ENCODE measurements around the gene TNFRSF13B. TPM values are rescaled to one million over a fixed set of nuclear protein-coding genes. Genes with fewer than 3 reads are reported as not detected.

Gene TNFRSF13B
- total and polyA plus RNA-seq, 2 donors from 2014 or later, result 1.4 TPM; not detected in 1

GRCh38 chr17:16945663-16946218 is 26.2 kb downstream of the TNFRSF13B start:
- DNase-seq, result peak in 2 of 5 donors; percentile 20 to 50
- Histone ChIP-seq H3K9ac (ENCODE audit: low read length in 3 of 3) (no peak overlapping the region), H3K27ac (ENCODE audit: low read depth in 2 of 2, low read length in 2 of 2) (no peak overlapping the region), H3K9me3 (ENCODE audit: control insufficient read depth in 2 of 3, insufficient read depth in 1 of 3, low read length in 3 of 3) (peaks cover 0 to 7% (median 3%) of the 10 kb centered on the region in 3 donors), H3K4me1 (ENCODE audit: control insufficient read depth in 2 of 3, insufficient read depth in 2 of 3, low read depth in 1 of 3, low read length in 3 of 3) (no peaks in the 10 kb centered on the region), H3K4me3 (ENCODE audit: low read length in 3 of 3) (no peak overlapping the region), H3K27me3 (ENCODE audit: control insufficient read depth, insufficient read depth, low read length) (no peaks in the 10 kb centered on the region), H3K36me3 (ENCODE audit: control insufficient read depth in 2 of 3, insufficient read depth in 3 of 3, low read length in 3 of 3) (no peaks in the 10 kb centered on the region)
- TF ChIP-seq CTCF (IDR thresholded peaks at IDR 0.05; ENCODE audit: borderline replicate concordance, extremely low read depth, insufficient read depth), result no peak
- FAIRE-seq, result no peak
- intact Hi-C loops (cut with DNase I), result no loop called here

GRCh38 chr17:16945136-16945482 is 26.8 kb downstream of the TNFRSF13B start:
- Histone ChIP-seq H3K4me3 (ENCODE audit: low read length in 3 of 3) (no peak overlapping the region), H3K9ac (ENCODE audit: low read length in 3 of 3) (no peak overlapping the region), H3K27ac (ENCODE audit: low read depth in 2 of 2, low read length in 2 of 2) (no peak overlapping the region), H3K9me3 (ENCODE audit: control insufficient read depth in 2 of 3, insufficient read depth in 1 of 3, low read length in 3 of 3) (peaks cover 0 to 7% (median 3%) of the 10 kb centered on the region in 3 donors), H3K4me1 (ENCODE audit: control insufficient read depth in 2 of 3, insufficient read depth in 2 of 3, low read depth in 1 of 3, low read length in 3 of 3) (no peaks in the 10 kb centered on the region), H3K27me3 (ENCODE audit: control insufficient read depth, insufficient read depth, low read length) (no peaks in the 10 kb centered on the region), H3K36me3 (ENCODE audit: control insufficient read depth in 2 of 3, insufficient read depth in 3 of 3, low read length in 3 of 3) (no peaks in the 10 kb centered on the region)
- FAIRE-seq (no peak), DNase-seq (no peak)
- intact Hi-C loops (cut with DNase I), result no loop called here
- TF ChIP-seq CTCF (IDR thresholded peaks at IDR 0.05; ENCODE audit: borderline replicate concordance, extremely low read depth, insufficient read depth), result no peak

GRCh38 chr17:16944334-16945135 is 27.4 kb downstream of the TNFRSF13B start:
- TF ChIP-seq CTCF (IDR thresholded peaks at IDR 0.05; ENCODE audit: borderline replicate concordance, extremely low read depth, insufficient read depth), result no peak
- intact Hi-C loops (cut with DNase I), result no loop called here
- H3K36me3 ChIP-seq (ENCODE audit: control insufficient read depth in 2 of 3, insufficient read depth in 3 of 3, low read length in 3 of 3), result no peaks in the 10 kb centered on the region
- H3K4me3 ChIP-seq (ENCODE audit: low read length in 3 of 3), result no peak overlapping the region
- peaks cover 0 to 7% (median 3%) of the 10 kb centered on the region in 3 donors for H3K9me3 ChIP-seq (ENCODE audit: control insufficient read depth in 2 of 3, insufficient read depth in 1 of 3, low read length in 3 of 3)
- H3K27ac ChIP-seq (ENCODE audit: low read depth in 2 of 2, low read length in 2 of 2), result no peak overlapping the region
- FAIRE-seq (no peak), DNase-seq (no peak)
- no peaks in the 10 kb centered on the region for H3K4me1 ChIP-seq (ENCODE audit: control insufficient read depth in 2 of 3, insufficient read depth in 2 of 3, low read depth in 1 of 3, low read length in 3 of 3)
- no peak overlapping the region for H3K9ac ChIP-seq (ENCODE audit: low read length in 3 of 3)
- no peaks in the 10 kb centered on the region for H3K27me3 ChIP-seq (ENCODE audit: control insufficient read depth, insufficient read depth, low read length)
